COLO829 (cell line): ENCODE data around the gene RNF182.
"Not testable (repeated sequence)": the region's sequence is repeated elsewhere in the genome, so short reads cannot be mapped to it uniquely, and the experiment has no call there.

ENCODE experiments used
- DNase-seq: peaks from one replicate; pipeline ENCODE4 v3.0.0; 2012; ENCODE audit warnings: low spot score

RNF182 gene

DNA sequence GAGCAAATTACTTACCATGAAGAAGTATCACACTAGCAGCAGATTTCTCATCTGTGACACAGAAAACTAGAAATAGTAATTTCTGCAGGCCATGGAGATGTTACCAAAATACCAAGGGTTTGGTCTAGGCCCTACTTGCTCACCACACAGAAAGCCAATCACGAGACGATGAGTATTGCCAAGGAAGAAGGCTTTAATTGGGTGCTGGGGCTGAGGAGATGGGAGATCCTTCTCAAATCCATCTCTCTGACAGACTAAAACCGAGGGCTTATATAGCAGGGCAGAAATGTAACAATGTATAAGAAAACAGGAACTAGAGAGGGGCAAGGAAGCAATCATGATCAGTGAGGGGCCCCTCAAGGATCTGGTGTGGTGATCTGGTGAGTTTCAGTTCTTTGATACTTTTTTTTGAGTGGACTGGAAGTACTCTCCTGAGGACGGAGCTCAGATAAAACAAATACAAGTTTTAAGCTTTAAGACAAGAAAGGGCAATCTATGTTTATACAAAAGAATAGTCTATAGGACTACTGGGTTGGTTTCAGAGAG is 40.9 kb downstream of the RNF182 start:
- no peak for DNase-seq

DNA sequence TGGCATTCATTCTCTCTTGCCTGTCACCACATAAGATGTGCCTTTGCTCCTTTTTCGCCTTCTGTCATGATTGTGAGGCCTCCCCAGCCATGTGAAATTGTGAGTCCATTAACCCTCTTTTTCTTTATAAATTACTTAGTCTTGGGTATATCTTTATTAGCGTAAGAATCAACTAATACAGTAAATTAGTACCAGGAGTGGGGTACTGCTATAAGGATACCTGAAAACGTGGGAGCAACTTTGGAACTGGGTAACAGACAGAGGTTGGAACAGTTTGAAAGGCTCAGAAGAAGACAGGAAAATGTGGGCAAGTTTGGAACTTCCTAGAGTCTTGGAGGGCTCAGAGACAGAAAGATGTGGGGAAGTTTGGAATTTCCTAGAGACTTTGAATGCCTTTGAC is 46.6 kb downstream of the RNF182 start:
- DNase-seq: no peak

DNA sequence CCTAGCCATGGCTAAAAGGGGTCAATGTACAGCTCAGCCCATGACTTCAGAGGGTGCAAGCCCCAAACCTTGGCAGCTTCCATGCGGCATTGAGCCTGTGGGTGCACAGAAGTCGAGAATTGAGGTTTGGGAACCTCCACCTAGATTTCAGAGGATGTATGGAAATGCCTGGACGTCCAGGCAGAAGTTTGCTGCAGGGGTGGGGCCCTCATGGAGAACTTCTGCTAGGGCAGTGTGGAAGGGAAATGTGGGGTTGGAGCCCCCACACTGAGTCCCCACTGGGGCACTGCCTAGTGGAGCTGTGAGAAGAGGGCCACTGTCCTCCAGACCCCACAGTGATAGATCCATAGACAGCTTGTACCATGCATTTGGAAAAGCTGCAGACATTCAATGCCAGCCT is 47.9 kb downstream of the RNF182 start:
- DNase-seq: not testable (repeated sequence)

DNA sequence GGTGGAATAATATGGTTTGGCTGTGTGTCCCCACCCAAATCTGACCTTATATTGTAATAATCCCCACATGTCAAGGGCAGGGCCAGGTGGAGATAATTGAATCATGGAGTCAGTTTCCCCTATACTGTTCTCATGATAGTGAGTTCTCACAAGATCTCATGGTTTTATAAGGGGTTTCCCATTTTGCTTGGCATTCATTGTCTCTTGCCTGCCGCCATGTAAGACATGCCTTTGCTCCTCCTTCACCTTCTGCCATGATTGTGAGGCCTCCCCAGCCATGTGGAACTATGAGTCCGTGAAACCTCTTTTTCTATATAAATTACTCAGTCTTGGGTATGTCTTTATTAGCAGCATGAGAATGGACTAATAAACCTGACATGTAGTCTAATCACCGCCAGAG is 48.7 kb downstream of the RNF182 start:
- DNase-seq: not testable (repeated sequence)

GRCh38 chr6:13978102-13978640 is 53.4 kb downstream of the RNF182 start:
- DNase-seq: no peak

DNA sequence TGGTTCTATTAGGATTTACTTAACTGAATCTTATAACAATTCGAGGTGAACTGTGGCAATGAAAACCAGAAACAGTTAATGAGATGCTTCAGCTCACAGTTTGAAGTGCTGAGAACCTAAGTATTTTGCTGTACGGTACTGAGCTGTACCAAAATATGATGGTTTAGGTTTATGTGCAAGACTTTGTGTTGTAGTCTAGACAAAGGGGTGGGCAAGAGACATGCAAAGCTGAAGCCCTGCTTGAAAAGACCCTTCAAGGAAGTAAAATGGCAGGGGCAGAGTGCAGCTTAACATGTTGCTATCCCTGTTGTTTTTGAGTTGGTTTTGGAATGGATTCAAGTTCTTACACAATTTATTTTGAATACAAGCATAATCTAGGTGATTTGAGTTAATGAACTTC is 54.0 kb downstream of the RNF182 start:
- no peak for DNase-seq

GRCh38 chr6:13979284-13980171 is 54.8 kb downstream of the RNF182 start:
- no peak for DNase-seq

- DNase-seq: no peak
Observed at GRCh38 chr6:13980534-13980933, 55.8 kb downstream of the RNF182 start.

GRCh38 chr6:13985663-13986325 is 61.0 kb downstream of the RNF182 start:
- no peak for DNase-seq

GRCh38 chr6:13986700-13987399 is 62.1 kb downstream of the RNF182 start:
- DNase-seq: no peak

- no peak for DNase-seq
Observed at GRCh38 chr6:13987400-13987865, 62.7 kb downstream of the RNF182 start.

DNA sequence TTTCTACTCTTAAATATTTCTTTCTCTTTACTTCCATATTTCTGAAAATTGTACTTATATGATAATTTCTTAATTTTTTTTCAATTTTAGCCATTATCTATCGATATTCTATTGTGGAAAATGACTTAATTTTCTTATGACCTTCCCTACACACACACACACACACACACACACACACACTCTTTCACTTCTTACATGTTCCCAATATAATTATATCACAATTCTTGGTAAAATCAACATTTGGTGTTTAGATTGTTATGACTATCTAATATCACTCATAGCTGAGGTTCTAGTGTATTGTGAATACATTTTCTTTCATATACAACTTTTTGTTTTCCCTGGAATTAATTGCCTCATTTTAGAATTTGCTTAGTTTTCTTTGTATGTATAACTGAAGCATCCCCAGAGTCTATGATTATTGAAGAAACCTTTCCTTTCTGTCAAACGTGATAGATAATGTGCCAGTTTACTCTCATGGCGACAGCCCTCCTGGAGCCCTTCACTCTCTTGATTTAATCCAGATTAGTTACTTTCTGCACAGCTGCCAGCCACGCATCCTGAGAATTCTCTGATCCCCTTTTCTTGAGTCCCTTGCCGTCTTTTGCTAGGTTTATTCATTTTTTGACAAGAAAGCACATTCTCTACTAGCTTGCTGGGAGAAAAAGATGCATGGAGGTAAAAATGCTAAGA is 63.4 kb downstream of the RNF182 start:
- DNase-seq: no peak

- no peak for DNase-seq
Observed at GRCh38 chr6:13988908-13989307, 64.2 kb downstream of the RNF182 start.

GRCh38 chr6:13989496-13990144 is 64.9 kb downstream of the RNF182 start:
- DNase-seq: peak; percentile 36

GRCh38 chr6:13990796-13991195 is 66.0 kb downstream of the RNF182 start:
- DNase-seq: no peak

- no peak for DNase-seq
Observed at GRCh38 chr6:13991393-13991792, 66.6 kb downstream of the RNF182 start.

DNA sequence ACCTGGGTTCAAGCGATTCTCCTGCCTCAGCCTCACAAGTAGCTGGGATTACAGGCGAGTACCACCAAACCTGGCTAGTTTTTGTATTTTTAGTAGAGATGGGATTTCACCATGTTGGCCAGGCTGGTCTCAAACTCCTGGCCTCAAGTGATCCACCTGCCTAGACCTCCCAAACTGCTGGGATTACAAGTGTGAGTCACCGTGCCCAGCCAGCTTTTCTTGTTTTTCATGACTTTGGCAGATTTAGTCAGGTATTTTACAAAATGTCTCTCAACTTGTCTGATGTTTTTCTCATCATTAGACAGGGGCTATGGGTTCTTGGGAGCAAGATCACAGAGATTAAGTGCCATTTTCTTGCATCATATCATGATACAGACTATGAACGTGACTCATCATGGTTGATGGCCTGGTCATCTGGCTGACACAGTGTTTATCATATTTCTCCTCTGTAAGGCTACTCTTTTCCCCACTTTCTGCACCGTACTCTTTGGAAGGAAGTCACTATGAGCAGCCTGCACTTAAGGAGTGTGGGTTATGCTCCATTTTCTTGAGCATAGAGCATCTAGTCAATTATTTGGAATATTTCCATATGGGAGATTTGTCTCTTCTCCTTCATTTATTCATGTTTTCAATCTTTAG is 67.8 kb downstream of the RNF182 start:
- no peak for DNase-seq

DNA sequence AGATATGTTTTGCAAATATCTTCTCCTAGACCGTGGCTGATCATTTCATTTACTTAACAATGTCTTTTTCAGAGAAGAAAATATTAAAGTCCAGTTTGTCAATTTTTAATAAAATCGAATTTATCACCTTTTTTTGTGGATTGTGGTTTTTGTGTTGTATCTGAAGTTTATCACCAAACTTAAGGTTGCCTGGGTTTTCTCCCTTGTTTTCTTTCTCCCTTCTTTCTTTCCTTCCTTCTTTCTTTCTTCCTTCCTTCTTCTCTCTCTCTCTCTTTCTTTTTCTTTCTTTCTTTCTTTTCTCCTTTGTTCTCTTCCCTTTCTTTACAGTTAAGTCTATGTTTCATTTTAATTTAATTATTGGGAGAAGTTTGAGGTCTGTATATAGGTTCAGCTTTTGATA is 68.7 kb downstream of the RNF182 start:
- no peak for DNase-seq

GRCh38 chr6:13998356-13998755 is 73.6 kb downstream of the RNF182 start:
- no peak for DNase-seq

DNA sequence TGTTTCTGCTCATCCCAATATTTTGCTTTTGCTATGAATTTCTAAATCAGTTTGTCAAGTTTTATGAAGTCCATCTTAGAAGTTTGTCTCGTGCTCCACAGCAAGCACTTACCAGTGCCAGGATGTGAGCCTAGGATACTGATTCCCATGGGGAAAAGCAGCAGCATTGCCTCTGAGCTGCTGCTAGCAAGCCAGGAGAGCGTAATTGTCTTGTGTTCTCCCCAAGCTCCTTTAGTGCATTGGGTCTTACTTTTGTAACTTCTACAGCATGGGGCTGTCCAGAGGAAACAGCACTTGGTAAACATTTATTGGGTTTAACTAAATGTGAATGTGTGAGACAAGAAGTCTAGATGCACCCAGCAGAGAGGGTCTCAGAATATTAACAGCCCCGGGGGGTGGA is 76.1 kb downstream of the RNF182 start:
- peak; percentile 83 for DNase-seq
